HG03520 (cell line): ENCODE results near the gene KANK3.

Experiments used
- ATAC-seq: cut with Tn5 transposase; IDR thresholded peaks from one replicate; pipeline ENCODE4 v1.9.1; 2021; ENCODE audit warnings: mild to moderate bottlenecking, moderate library complexity; ENCODE audit not compliant: unreplicated experiment

The KANK3 gene

DNA sequence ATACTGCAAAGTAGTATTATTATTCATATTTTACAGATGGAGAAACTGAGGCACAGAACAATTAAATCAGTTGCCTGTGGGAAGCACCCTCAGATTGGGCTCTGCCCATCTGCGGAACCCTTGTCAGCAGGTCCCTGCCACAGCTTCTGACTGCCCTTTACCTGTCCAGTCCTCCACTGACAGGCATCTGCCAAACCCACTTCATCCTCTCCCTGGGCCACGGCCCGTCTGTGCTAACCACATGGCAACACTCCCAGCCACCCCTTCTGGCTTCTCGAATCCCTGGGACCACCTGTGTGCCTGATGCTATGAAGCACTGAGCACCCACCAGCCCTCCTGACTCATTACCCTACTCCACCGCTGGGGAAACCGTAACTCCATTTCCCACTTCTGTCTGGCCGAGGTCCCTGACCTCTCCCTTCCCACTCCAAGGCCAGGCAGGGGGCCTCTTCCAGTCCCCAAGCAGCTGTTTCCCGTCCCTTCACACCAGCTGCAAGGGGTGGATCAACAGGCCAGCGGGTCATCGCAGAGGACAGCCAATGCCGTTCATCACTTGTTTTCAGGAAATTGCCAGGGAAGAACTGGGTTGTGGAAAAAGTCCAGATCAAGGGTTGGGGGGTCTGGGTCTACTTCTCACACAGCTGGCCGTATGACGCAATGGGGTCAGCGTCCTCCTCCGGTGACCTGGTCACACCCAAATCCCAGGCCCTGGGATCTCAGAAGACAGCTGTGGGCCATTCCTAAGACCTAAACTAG is 2.5 kb downstream of the KANK3 start:
- no peak for ATAC-seq

DNA sequence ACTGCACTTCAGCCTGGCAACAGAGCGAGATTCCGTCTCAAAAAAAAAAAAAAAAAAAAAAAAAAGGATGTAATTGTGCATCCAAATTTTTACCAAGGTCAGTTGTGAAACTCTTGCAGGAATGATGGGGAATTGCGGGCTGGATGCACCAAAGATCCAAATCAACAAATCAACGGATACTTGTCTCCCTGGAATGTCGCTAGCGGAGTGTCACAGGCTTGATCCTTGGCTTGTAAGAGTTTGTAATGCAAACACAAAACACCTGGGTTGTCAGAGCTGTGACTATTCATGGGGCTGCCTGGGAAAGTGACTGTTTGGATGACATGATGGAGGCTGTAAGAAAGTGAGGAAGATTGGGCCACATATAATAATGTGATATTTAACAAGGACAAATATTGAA is 4.2 kb downstream of the KANK3 start:
- ATAC-seq = no peak

DNA sequence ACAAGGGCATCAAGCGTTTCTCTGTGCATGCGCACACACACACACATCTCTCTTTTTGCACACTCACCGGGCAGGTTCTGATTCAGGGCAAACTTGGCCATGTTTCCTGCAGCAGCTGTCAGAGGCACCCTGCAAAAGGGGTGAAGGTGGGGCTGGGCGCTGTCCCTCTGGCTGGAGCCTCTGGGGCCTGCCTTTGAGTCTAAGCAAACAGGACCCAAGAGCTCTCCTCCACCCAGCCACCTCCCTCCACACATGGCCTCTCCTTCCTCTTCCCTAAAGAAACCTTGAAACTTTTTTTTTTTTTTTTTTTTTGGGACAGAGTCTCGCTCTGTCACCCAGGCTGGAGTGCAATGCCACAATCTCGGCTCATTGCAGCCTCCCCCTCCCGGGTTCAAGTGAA is 5.3 kb downstream of the KANK3 start:
- no peak for ATAC-seq

DNA sequence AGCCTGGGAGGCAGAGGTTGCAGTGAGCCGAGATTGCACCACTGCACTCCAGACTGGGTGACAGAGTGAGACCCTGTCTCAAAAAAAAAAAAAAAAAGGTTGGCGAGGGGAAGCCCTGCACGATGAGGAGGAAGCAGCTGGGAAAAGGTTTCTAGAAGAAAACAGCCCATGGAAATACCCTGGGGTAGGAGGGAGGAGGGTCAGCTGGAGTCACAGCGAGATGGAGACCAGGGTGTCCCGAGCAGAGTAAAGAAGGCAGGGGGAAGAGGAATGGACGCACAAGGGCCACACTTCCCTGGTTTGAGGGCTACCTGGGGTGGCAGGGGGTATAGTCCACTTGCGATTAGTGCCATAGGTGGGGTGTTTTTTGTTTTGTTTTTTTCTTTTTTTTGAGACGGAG is 6.4 kb downstream of the KANK3 start:
- no peak for ATAC-seq

DNA sequence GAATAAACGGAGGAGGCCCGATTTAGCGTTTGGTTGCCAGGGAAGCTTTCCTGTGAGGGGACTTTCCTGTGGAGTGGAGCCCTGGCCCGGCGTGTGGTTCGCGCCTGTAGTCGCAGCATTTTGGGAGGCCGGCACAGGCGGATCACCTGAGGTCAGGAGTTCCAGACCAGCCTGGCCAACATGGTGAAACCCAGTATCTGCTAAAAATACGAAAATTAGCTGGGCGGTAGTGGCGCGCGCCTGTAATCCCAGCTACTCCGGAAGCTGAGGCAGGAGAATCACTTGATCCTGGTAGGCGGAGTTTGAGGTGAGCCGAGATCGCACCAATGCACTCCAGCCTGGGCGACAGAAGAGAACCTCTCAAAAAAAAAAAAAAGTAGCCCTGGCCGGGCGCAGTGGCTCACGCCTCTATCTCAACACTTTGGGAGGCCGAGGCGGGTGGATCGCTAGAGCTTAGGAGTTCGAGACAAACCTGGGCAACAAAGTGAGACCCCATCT is 6.9 kb downstream of the KANK3 start:
- ATAC-seq = no peak

DNA sequence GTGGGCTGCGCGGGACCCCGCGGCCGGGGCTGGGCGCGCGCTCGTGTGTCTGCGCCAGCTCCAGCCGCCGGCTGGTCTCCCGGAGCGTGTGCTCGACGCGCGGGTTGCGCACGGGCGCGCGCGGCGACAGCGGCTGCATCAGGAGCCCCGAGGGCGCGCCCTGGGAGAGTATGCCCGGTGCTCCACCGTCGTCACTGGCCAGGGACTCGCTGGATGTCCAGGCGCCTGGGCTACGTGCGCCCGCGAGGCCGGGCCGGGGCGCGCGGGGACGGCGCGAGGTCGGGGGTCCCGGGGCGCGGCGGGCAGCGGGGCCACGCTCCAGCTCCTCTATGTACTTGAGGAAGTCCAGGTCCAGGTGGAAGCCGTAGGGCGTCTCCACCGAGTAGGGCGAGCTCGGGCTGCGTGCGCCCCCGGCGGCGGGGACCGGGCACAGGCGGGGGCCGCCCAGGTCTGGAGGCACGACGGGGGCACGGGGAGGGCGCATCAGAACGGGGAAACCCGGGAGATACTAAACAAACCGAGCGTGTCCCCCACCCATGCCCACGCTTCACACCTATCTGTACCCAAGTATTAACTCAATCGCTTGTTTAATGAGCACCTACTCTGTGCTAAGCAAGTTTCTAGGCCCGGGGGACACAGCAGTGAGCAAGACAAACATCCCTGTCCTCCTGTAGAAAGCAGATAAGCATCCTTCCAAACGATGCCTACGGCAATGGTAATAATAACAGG is 7.6 kb downstream of the KANK3 start:
- no peak for ATAC-seq

DNA sequence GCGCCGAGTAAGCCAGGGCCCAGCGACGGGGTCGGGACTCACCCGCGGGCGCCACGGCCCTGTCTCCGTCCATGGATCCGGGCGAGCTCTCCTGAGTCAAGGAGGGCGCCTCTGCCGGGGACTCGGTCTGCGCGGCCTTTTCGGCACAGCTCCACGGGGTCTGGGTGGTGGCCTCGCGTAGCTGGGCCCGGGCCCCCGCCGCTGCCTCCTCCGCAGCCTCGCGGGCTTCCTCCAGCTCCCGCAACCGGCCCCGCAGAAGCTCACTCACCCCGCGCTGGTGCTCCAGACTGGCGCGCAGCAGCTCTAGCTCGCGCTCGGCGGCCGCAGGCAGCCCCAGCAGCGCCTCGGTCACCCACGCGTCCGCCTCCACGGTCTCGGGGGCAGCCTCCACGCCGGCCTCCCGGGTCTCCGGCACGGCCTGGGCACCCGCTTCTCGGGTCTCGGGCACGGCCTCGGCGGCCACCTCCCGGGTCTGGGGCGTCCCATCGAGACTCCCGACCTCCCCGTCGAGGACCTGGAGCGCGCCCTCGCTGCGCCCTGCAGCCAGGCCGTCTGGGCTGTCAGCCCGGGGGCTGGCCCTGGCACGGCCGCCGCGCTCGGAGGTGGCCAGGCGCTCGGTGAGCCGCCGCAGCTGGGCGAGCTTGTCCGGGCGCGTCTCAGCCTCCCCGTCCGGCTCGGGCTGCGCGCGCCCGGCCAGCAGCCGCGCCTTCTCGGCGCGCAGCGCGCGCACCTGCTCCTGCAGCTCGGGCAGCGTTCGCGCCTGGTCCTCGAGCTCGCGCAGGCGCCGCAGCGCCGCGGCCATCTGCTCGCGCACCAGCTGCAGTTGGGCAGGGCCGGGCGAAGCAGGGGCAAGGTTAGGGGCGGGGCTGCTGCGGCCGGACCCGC is 8.4 kb downstream of the KANK3 start:
- no peak for ATAC-seq

DNA sequence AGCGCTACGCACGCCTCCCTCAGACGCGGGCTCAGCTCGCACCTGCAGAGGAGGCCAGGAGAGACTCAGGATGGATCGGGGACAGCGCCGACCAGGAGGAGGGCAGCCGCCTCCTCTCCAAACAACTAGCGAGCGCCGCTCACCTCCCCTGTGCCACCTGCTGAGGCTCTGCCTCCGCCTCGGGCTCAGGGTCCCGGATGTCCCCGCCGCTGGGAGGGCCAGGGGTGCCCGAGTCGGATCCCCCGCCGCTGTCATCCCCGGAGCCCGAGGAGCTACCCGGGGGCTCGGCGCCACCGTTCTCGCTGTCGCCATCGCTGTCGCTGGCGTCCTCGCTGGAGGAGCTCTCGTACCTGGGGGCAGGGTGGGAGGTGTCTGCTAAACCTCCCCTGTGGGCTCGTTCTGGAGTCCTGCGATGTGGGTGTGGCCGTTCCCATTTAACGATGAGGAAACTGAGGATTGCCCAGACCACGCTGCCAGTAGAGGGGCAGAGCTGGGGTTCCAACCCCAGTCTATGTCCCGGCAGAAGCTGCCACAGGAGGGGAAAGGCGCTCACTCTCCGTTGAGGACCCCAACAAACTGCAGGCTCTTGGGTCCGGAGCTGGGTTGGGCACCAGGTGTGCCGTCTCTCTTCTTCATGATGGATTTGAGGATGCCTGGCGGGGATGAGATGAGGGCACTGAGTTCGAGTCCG is 9.2 kb downstream of the KANK3 start:
- ATAC-seq = no peak

DNA sequence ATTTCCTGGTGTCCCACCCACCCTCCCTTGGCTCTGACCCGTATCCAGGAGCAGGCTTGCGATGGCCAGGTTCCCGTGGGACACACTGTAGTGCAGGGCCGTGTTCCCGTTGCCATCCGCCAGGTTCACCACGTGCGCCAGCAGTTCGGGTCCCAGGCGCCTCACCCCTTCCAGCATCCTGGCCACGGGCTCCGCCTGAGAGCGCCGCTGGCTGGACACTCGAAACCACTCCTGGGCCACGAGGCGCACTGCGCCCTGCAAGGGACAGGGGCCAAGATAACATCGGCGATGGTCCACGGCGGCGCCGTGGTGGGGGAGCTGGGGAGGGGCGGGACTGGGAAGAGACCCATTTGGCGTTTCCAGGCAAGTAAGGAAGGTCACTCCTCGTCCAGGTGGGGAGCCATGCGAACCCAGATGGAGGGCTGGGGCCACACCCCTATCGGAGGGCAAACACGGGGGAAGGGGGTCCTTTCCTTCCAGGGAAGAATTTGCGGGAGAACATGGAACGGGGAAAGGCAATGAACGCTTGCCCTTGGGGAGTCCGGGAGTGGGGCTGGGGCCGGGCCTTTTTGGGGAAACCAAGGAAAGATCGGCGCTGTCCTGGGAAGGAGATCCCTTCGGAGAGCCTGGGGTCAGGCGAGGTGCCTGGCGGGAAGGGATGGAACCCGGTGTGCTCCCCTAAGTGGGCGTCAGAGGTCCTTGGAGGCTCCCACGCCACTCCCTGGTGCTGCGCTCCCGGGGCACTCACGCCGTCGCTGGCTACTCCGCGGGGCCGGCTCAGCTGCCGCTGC is 9.9 kb downstream of the KANK3 start:
- ATAC-seq = no peak

DNA sequence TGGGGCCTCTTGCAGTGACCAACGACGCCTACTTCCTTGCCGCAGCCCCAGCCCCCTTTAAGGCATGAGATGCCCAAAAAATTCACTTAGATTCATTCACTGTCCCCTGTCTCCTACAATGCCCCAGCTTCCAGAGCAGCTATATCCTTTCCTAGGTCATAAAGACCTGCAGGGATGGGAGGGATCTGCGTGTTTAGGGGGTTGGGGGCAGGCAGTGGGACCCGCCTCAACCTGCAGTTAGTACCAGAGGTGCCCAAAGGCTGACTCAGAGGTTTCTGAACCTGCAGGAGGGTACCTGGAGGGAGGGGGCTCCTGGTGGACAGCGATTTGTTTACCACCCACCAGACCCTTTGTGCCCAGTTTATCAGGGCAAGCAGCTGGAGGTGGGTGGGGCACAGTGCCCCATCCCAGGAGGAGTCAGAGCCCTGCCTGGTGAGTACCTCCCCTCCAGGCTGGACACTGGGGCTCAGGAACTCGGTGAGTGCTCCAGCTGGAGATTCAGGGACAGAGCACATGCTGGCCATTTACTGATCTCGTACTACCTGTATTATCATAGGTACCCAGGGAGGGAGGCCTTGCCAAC is 11.7 kb downstream of the KANK3 start:
- ATAC-seq = no peak

DNA sequence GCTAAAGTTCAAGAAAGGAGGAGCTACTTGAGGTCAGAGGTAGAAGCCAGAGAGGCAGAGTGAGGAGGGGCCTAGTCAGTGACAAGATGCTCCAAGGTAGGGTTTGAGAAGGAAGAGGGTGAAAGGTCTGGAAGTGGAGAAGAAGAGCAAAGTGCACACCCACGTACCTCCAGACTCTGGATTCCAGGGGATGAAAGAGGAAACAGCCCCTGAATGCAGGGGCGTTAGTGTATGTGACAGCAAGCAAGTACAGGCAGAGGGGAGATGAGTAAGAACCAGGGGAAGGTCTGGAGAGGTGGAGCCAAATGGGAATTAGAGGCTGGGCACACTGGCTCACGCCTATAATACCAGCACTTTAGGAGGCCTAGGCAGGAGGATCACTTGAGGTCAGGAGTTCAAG is 13.1 kb downstream of the KANK3 start:
- ATAC-seq = no peak

DNA sequence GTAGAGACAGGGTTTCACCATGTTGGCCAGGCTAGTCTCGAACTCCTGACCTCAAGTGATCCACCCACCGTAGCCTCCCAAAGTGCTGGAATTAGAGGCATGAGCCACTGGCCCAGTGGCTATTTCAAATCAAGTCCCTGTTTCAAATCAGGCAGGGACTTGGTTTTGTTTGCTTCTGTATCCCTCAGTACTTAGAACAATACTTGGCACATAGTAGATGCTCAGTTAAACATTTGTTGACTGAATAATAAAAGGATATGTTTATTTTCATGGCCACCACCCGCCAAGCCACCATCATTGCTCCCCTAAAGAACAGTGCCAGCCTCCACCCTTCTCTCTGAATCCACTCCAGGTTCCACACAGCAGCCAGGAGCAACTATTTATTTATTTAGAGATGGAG is 17.6 kb downstream of the KANK3 start:
- no peak for ATAC-seq

DNA sequence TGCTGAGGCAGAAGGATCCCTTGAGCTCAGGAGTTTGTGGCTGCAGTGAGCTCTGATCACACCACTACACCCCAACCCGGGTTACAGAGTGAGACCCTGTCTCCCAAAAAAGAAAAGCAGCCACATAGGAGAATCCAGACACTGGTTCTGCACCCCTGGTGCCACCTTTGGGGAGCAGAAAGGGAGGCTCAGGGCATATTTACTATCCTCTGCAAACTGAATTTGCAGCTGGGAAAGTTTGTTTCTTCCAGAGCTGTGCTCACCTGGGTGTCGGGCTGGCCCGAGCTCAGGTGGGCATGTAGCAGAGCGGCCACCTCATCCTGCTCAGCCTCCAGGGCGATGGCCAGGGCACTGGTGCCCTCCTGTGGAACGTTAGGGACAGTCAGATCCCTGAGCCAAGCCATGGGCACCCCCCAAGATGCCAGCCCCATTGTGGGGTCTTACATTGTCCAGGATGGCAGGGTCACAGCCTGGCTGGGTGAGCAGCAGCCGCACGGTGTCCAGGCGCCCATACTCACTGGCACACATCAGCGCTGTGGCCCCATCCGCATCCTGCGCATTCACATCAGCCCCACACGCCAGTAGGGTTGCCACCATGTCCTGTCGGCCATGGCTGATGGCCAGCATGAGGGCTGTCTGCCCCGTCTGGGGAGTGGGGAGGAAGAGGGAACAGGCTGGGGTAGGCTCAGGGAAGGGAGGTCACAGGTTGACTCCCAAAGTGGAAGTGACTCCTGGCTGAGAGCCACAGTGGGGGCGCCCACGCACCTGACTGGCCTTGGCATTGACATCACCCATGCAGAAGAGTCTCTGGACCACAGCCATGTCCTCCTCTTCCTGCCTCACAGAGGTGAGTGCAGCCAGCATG is 18.6 kb downstream of the KANK3 start:
- ATAC-seq = no peak

DNA sequence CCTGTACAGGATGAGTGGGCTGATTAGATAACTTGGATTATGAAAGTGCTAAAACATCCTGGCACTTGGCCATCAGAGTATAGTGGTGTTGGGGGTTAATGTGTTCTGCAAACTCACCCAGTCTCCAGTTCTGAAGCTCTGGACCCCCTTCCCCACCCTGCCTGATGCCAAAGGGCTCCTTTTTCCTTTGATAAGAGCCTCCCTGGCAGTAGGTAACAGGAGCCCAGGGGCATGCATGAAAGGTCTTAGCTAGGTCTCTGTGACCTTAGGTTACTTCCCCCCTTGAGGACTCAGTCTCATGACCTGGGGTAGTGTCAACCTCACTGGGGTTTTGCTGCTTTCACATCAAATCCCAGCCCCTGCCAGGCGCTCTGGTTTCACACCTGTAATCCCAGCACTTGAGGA is 19.3 kb downstream of the KANK3 start:
- no peak for ATAC-seq

DNA sequence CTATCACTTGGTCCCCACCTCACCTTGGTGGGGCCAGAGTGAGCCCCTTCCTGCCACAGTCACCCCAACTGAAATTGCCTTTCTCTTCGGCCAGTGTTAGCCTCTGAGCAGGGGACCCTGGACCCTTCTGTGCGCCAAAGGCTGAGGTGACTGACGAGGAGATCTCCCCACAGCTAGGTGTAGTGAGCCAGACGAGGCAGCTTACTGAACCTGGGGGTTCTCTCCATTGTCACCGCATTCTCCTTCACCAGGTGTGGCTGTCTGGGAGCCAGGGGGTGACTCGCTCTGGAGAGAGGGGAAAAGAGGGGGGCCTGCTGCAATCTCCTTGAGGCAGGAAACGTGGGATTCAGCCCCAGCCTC is 20.4 kb downstream of the KANK3 start:
- no peak for ATAC-seq

DNA sequence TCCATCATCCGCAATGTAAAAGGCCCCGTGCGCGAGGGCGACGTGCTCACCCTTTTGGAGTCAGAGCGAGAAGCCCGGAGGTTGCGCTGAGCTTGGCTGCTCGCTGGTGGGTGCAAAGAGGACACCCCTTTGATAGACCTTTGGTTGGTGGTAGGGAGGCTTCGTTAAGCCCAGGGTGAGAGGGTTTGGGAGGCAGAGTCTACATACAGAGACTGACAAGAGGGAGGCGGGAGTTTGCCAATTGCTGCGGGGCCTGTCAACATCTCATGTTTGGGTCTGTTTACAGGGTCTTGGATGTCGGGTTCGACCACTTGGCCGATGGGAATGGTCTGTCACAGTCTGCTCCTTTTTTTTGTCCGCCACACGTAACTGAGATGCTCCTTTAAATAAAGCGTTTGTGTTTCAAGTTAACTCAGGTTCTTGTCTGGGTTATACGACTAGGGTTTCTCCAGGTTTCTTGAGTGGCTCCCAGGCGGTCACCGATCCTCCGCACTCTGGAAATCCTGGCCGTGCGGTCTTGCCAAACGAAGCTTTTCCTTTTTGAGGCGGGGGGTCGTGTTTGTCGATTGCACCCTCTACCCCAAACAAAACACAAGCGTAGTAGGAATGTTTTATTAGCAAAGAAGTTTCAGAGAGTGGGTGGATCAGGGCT is 20.9 kb downstream of the KANK3 start:
- no peak for ATAC-seq

DNA sequence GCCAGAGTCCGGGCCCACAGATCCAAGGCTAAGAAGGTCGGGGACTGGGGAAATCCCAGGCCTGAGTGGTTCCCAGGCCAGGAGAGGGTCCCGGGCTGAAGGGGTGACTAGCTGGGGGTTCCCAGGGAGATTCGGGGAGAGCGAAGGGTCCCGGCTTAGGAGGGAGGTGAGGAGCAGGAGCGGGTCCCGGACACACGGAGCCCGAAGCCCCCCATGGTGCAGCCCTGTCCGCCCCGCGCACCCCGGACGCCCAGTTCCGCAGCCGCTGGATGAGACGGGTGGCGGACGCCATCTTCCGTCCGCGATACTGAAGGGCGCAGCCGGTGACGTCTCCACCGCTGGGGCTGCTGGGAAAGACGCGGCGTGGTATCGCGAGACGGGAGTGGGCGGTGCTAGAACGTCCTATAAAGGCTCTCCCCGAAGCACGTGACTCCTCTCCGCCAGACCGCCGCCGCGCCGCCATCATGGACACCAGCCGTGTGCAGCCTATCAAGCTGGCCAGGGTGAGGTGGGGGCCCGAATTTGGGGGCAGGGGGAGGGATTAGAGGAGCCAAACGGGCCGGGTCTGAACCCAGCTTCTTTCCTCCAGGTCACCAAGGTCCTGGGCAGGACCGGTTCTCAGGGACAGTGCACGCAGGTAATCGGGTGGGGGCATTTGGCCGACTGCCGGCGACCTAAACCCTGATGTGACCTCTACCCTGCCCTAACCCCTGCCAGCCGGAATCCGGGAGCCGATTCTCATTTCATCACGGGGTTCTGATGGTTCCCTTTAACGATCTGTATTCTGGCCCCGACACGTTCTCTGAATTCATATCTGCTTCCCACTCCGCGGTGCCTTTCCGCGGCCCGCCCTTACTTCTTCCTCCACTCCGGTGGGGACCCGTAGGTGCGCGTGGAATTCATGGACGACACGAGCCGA is 21.7 kb downstream of the KANK3 start, which contains the start of the genes NDUFA7 and RPS28:
Gene NDUFA7 (minus strand): TSS at position 309 of the 919 bp plus-strand sequence. CDS start 17 bp downstream, at position 292.
Gene RPS28 (plus strand): TSS at position 430 of the 919 bp plus-strand sequence. CDS start 35 bp downstream, at position 465.
- ATAC-seq = peak; percentile 77
